GM12873 (cell line): ENCODE data around the gene PSMB10.

ENCODE experiments used
- TF ChIP-seq, protein P1 (sequence below): IDR thresholded peaks from 2 replicates; pipeline ENCODE4 v1.5.1; 2012; ENCODE audit warnings: low read depth, mild to moderate bottlenecking, moderate library complexity, low read length, control low read depth; ENCODE audit not compliant: insufficient read depth; ENCODE audit errors: missing control alignments

PSMB10 gene

GRCh38 chr16:67901734-67902133 is 34.9 kb downstream of the PSMB10 start:
- TF ChIP-seq, protein P1, sequence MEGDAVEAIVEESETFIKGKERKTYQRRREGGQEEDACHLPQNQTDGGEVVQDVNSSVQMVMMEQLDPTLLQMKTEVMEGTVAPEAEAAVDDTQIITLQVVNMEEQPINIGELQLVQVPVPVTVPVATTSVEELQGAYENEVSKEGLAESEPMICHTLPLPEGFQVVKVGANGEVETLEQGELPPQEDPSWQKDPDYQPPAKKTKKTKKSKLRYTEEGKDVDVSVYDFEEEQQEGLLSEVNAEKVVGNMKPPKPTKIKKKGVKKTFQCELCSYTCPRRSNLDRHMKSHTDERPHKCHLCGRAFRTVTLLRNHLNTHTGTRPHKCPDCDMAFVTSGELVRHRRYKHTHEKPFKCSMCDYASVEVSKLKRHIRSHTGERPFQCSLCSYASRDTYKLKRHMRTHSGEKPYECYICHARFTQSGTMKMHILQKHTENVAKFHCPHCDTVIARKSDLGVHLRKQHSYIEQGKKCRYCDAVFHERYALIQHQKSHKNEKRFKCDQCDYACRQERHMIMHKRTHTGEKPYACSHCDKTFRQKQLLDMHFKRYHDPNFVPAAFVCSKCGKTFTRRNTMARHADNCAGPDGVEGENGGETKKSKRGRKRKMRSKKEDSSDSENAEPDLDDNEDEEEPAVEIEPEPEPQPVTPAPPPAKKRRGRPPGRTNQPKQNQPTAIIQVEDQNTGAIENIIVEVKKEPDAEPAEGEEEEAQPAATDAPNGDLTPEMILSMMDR = no peak

- TF ChIP-seq, protein P1 = no peak
These were observed 39.4 kb downstream of the PSMB10 start for GRCh38 chr16:67897231-67897630.

DNA sequence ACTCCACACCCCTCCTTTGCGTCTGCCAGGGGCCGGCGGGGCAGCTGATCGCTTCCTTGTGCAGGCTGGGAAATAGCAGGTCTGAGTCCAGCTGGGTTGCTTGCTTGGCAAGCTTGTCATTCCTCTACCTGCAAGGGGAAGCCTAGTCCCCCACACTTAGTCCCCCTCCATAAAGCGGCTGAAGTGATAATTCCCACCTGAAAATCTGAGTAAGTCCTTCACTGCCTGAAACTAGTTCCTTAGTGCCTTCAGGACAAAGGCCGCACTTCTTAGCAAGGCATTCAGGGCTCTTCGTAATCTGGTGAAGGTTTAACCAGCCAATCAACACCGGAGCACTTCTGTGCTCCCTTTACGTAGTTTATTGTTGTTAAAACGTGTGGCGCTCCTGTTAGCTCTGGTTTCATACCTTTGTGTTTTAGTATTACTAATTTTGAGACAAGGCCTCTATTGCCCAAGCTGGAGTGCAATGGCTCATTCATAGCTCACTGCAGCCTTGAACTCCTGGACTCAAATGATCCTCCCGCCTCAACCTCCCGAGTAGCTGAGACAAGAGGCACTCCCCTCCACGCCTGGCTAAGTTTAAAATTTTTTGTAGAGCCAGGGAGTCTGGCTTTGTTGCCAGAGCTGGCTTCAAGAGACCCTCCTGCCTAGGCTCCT is 42.8 kb downstream of the PSMB10 start:
- TF ChIP-seq, protein P1 = no peak

- TF ChIP-seq, protein P1 = no peak
These were observed 43.5 kb downstream of the PSMB10 start, which contains the start of gene PSKH1 for GRCh38 chr16:67892899-67893742. PSKH1 (plus strand) TSS chr16:67893254; CDS start chr16:67908750, 15,496 bp downstream.

DNA sequence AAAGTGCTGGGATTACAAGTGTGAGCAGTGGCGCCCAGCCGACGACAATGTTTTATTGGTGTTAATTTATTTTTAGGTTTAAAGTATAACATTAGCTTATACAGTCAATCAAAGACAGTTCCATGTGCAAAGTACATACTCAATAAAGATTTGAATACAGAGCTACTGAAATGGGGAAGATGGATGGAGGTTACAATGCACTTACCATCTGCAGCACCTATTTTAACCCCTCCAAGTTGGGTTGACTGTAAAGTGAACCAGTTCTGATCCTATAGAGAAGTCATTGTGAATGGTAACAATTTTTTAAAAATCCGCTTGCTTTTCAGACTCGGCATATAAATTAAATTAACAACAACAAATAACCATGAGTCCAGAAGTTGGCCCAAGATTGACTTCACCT is 44.3 kb downstream of the PSMB10 start:
- TF ChIP-seq, protein P1 = no peak

DNA sequence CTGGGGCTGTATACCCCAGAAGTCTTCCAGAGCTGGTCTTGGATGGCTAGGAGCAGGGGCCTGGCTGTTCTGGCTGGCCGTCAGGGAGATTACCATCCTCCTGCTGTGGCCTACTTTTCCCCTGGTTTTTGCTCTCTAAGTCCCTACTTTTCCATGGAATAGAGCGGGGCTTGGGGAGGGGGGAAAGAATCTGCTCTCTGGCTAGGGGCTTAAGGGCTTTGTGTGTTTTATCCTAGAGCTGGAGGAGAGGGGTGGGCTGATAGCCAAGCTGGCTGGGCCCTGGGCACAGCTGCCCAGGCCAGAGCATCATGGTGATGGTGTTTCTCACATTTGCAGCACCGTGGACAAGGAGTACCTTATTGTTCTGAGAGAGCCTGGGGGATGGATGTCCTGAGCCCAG is 48.3 kb downstream of the PSMB10 start:
- TF ChIP-seq, protein P1 = no peak

GRCh38 chr16:67886387-67886786 is 50.3 kb downstream of the PSMB10 start:
- TF ChIP-seq, protein P1 = no peak
